SH-SY5Y (cell line): ENCODE measurements around the gene RASAL2.

ENCODE experiments used
- GATA2 ChIP-seq: IDR thresholded peaks from 2 replicates; pipeline ENCODE4 v1.6.1; 2011; ENCODE audit warnings: mild to moderate bottlenecking, low read depth, low read length
- GATA3 ChIP-seq: IDR thresholded peaks from 2 replicates; pipeline ENCODE4 v1.6.1; 2011; ENCODE audit warnings: low read depth, mild to moderate bottlenecking, low read length, moderate library complexity

GRCh38 chr1:178368208-178368607 lies 274.3 kb downstream of the RASAL2 start:
- TF ChIP-seq GATA2 (no peak), GATA3 (no peak)
